Measurements from ENCODE around the gene SRP54. TPM values are rescaled to one million over a fixed set of nuclear protein-coding genes. Genes with fewer than 3 reads are reported as not detected.
A peak's percentile ranks its signal among the peaks of the same experiment; 100 is the strongest.

The SRP54 gene
- total and polyA plus RNA-seq, 2 of the 13 experiments (the other 11 are each of a cell fraction or from before 2014, with no cell fraction given) = 42.2 to 207 TPM

DNA sequence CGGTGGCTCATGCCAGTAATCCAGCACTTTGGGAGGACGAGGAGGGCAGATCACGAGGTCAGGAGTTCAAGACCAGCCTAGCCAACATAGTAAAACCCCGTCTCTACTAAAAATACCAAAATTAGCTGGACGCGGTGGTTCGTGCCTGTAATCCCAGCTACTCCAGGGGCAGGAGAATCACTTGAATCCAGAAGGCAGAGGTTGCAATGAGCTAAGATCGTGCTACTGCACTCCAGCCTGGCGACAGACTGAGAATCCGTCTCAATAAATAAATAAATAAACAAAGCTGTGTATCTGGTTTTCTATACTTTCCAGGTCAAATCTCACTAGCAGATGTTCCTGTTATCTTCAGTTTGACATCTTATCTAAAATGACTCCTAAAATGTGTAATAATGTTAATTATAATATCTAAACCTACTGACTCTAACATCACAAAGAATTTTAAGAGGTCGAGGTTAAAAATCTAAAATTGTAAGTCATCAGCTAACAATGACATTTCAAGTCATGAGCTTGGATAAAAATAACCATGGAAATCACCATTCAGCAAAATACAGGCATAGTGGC is 2.4 kb upstream of the SRP54 start:
- CTCF ChIA-PET (ENCODE audit: low intra/inter-chr PET ratio, low total read pairs) = no interaction called here
- H4K20me1 ChIP-seq (ENCODE audit: insufficient read depth, low read length) = peaks cover 7% of the 10 kb centered on the region
- H3K4me3 ChIP-seq (replicated peaks in 1 of 3; ENCODE audit: insufficient read depth in 1 of 3, low read depth in 2 of 3, low read length in 3 of 3) = peak overlapping the region; percentile 78 to 84 (median 80)
- no peaks in the 10 kb centered on the region for H3K9me3 ChIP-seq (ENCODE audit: low read length)
- 80% methylated on average over 11 of the region's 11 CpGs for WGBS (ENCODE audit: low lambda C conversion rate)
- in situ Hi-C loops (cut with HindIII; ENCODE audit: extremely low pct_ligation_motif_present, low pct_unique_long_range_greater_than_20kb) (loop anchor here (5.0 kb wide), 1 partner anchor 67 kb away; the partner anchor contains the start of gene FAM177A1), intact Hi-C loops (cut with micrococcal nuclease; ENCODE audit: unreplicated experiment) (loop anchor here (5.0 to 10.0 kb wide), 5 partner anchors 308 to 516 kb away; partner anchors contain the start of genes PSMA6, SNX6 and SPTSSA)
- no peak for ATAC-seq
- no peak for FAIRE-seq
- peak overlapping the region; percentile 93 for H3K27ac ChIP-seq (ENCODE audit: extremely low read length, insufficient read depth, low read length)
- H3K4me1 ChIP-seq (ENCODE audit: insufficient read depth, low read length) = peaks cover 42% of the 10 kb centered on the region
- peak overlapping the region; percentile 87 for H3K4me2 ChIP-seq (ENCODE audit: low read depth, low read length)
- H2AFZ ChIP-seq (ENCODE audit: low read length) = no peak overlapping the region
- POLR2A ChIA-PET = interaction anchor here (0.6 to 4.8 kb wide), 22 partner anchors 9 to 813 kb away, joined by 3 to 101 read pairs (median 10); partner anchors contain the start of genes BAZ1A, FAM177A1, NFKBIA and PPP2R3C
- no peak for DNase-seq (ENCODE audit: low spot score)
- peaks cover 0 to 3% of the 10 kb centered on the region in 2 experiments; a peak in 1 of 5 replicates for H3K27me3 ChIP-seq (ENCODE audit: control insufficient read depth in 1 of 2, insufficient read depth in 2 of 2, low read length in 2 of 2)
- no TSS peak for BruUV-seq (replicated peaks)
- peak overlapping the region; percentile 93 for H3K9ac ChIP-seq (ENCODE audit: insufficient read depth, low read depth, low read length)
- peaks cover 88% of the 10 kb centered on the region for H3K79me2 ChIP-seq (ENCODE audit: insufficient read depth, low read length)
- H3K36me3 ChIP-seq (replicated peaks in 1 of 2; ENCODE audit: control insufficient read depth in 1 of 2, insufficient read depth in 2 of 2, low read length in 2 of 2) = peaks cover 1 to 8% of the 10 kb centered on the region in 2 experiments; a peak in 3 of 5 replicates
- TF ChIP-seq SRF (IDR thresholded peaks at IDR 0.05; ENCODE audit: low read depth, low read length) (no peak), ZSCAN21 (CRISPR knock-in tag; IDR thresholded peaks at IDR 0.05; ENCODE audit: borderline replicate concordance) (peak; percentile 70; the same call in 1 of the 2 replicates), IKZF4 (CRISPR knock-in tag; IDR thresholded peaks at IDR 0.05; ENCODE audit: borderline replicate concordance, low read depth, not compliant biosample characterization) (no peak), ZNF776 (CRISPR knock-in tag; IDR thresholded peaks at IDR 0.05) (no peak), BHLHE40 (IDR thresholded peaks at IDR 0.05; ENCODE audit: low read length) (no peak), CEBPG (CRISPR knock-in tag; IDR thresholded peaks at IDR 0.05) (no peak), HMG20B (CRISPR knock-in tag; conservative IDR thresholded peaks at IDR 0.05) (no peak), MXI1 (IDR thresholded peaks at IDR 0.05; ENCODE audit: borderline replicate concordance, low read depth, low read length) (no peak), CAMTA2 (CRISPR knock-in tag; IDR thresholded peaks at IDR 0.05; ENCODE audit: borderline replicate concordance) (no peak; the same call in 1 of the 2 replicates)
- TF ChIP-seq, protein P1, sequence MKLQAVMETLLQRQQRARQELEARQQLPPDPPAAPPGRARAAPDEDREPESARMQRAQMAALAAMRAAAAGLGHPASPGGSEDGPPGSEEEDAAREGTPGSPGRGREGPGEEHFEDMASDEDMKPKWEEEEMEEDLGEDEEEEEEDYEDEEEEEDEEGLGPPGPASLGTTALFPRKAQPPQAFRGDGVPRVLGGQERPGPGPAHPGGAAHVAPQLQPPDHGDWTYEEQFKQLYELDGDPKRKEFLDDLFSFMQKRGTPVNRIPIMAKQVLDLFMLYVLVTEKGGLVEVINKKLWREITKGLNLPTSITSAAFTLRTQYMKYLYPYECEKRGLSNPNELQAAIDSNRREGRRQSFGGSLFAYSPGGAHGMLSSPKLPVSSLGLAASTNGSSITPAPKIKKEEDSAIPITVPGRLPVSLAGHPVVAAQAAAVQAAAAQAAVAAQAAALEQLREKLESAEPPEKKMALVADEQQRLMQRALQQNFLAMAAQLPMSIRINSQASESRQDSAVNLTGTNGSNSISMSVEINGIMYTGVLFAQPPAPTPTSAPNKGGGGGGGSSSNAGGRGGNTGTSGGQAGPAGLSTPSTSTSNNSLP (IDR thresholded peaks at IDR 0.05; ENCODE audit: low read depth, low read length) = no peak
- TF ChIP-seq, protein P2, sequence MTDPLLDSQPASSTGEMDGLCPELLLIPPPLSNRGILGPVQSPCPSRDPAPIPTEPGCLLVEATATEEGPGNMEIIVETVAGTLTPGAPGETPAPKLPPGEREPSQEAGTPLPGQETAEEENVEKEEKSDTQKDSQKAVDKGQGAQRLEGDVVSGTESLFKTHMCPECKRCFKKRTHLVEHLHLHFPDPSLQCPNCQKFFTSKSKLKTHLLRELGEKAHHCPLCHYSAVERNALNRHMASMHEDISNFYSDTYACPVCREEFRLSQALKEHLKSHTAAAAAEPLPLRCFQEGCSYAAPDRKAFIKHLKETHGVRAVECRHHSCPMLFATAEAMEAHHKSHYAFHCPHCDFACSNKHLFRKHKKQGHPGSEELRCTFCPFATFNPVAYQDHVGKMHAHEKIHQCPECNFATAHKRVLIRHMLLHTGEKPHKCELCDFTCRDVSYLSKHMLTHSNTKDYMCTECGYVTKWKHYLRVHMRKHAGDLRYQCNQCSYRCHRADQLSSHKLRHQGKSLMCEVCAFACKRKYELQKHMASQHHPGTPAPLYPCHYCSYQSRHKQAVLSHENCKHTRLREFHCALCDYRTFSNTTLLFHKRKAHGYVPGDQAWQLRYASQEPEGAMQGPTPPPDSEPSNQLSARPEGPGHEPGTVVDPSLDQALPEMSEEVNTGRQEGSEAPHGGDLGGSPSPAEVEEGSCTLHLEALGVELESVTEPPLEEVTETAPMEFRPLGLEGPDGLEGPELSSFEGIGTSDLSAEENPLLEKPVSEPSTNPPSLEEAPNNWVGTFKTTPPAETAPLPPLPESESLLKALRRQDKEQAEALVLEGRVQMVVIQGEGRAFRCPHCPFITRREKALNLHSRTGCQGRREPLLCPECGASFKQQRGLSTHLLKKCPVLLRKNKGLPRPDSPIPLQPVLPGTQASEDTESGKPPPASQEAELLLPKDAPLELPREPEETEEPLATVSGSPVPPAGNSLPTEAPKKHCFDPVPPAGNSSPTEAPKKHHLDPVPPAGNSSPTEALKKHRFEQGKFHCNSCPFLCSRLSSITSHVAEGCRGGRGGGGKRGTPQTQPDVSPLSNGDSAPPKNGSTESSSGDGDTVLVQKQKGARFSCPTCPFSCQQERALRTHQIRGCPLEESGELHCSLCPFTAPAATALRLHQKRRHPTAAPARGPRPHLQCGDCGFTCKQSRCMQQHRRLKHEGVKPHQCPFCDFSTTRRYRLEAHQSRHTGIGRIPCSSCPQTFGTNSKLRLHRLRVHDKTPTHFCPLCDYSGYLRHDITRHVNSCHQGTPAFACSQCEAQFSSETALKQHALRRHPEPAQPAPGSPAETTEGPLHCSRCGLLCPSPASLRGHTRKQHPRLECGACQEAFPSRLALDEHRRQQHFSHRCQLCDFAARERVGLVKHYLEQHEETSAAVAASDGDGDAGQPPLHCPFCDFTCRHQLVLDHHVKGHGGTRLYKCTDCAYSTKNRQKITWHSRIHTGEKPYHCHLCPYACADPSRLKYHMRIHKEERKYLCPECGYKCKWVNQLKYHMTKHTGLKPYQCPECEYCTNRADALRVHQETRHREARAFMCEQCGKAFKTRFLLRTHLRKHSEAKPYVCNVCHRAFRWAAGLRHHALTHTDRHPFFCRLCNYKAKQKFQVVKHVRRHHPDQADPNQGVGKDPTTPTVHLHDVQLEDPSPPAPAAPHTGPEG (CRISPR knock-in tag; IDR thresholded peaks at IDR 0.05) = no peak; the same call in 1 of the 2 replicates
- TF ChIP-seq, protein P3, sequence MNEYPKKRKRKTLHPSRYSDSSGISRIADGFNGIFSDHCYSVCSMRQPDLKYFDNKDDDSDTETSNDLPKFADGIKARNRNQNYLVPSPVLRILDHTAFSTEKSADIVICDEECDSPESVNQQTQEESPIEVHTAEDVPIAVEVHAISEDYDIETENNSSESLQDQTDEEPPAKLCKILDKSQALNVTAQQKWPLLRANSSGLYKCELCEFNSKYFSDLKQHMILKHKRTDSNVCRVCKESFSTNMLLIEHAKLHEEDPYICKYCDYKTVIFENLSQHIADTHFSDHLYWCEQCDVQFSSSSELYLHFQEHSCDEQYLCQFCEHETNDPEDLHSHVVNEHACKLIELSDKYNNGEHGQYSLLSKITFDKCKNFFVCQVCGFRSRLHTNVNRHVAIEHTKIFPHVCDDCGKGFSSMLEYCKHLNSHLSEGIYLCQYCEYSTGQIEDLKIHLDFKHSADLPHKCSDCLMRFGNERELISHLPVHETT (CRISPR knock-in tag; conservative IDR thresholded peaks at IDR 0.05) = no peak
- TF ChIP-seq, protein P4, sequence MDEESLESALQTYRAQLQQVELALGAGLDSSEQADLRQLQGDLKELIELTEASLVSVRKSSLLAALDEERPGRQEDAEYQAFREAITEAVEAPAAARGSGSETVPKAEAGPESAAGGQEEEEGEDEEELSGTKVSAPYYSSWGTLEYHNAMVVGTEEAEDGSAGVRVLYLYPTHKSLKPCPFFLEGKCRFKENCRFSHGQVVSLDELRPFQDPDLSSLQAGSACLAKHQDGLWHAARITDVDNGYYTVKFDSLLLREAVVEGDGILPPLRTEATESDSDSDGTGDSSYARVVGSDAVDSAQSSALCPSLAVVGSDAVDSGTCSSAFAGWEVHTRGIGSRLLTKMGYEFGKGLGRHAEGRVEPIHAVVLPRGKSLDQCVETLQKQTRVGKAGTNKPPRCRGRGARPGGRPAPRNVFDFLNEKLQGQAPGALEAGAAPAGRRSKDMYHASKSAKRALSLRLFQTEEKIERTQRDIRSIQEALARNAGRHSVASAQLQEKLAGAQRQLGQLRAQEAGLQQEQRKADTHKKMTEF (CRISPR knock-in tag; IDR thresholded peaks at IDR 0.05) = no peak
